H1 (cell line): ENCODE results near the gene GID4. TPM values are rescaled to one million over a fixed set of nuclear protein-coding genes. Genes with fewer than 3 reads are reported as not detected.
A peak's percentile ranks its signal among the peaks of the same experiment; 100 is the strongest.

ENCODE experiments used
- GABPA ChIP-seq: IDR thresholded peaks from 2 replicates; pipeline ENCODE4 v1.6.1; 2011; ENCODE audit warnings: mild to moderate bottlenecking, low read length, moderate library complexity, borderline replicate concordance; ENCODE audit not compliant: insufficient read depth
- KDM4A ChIP-seq: IDR thresholded peaks from one replicate; pipeline ENCODE4 v1.7.1; 2012; ENCODE audit warnings: low read depth, mild to moderate bottlenecking, moderate library complexity, low read length, inconsistent platforms; ENCODE audit not compliant: severe bottlenecking
- RBBP5 ChIP-seq: IDR thresholded peaks from 2 replicates; pipeline ENCODE4 v1.7.1; 2012; ENCODE audit warnings: low read depth, mild to moderate bottlenecking, inconsistent platforms, low read length, moderate library complexity, borderline replicate concordance
- SIN3A ChIP-seq, 2 experiments: IDR thresholded peaks in 1 of 2; conservative IDR thresholded peaks in 1 of 2; 2 replicates each; pipeline ENCODE4 v1.6.1; 2011 to 2012; ENCODE audit warnings: low read length in 2 of 2, improper control_type of control experiment in 1 of 2, low read depth in 1 of 2, mild to moderate bottlenecking in 1 of 2
- polyA plus RNA-seq, 7 experiments: library from polyadenylated mRNA; depleted of rRNA in 3 of 7; stranded (reverse) in 5 of 7; unstranded in 2 of 7; fragments of >200 nt in 5 of 7; fragments of 200-250 nt in 2 of 7; gene quantifications; 1 replicate in 5 of 7; 2 replicates in 1 of 7; 4 replicates in 1 of 7; pipeline versions ENCODE4 v1.2.1 to v1.2.3, GENCODE V29; 2011 to 2013; ENCODE audit warnings: missing spikeins in 2 of 7, mixed read lengths in 2 of 7
- total RNA-seq: library from RNA; stranded (reverse); fragmentation: NEBNext Ultra II Directional; extraction: Animal tissue kit (Norgen Biotek cat#: 25700); gene quantifications from 2 replicates; pipeline ENCODE4 v1.2.1, GENCODE V29; 2021

Gene GID4
- total and polyA plus RNA-seq, 2 of the 8 experiments (the other 6 are each of a cell fraction or from before 2014, with no cell fraction given) = 5.6 to 15.0 TPM

GRCh38 chr17:18039535-18040260 is 490 bp downstream of the GID4 start (continued):
- TF ChIP-seq SIN3A (conservative IDR thresholded peaks at IDR 0.05 in 1 of 2, IDR thresholded peaks at IDR 0.05 in 1 of 2; ENCODE audit: low read depth in 1 of 2, low read length in 2 of 2) (peak in 1 of 2 experiments; percentile 40; a peak in 1 of 4 replicates), KDM4A (peak; percentile 39), RBBP5 (peak; percentile 33; the same call in 1 of the 2 replicates), GABPA (0 out of 2 replicates have a peak, but pooled peaks have one; percentile 34)
